OCI-LY1 (cell line): Measurements from ENCODE around the gene ITSN1.

ENCODE experiments used
- H2AFZ ChIP-seq: fragments of 200-600 bp; sonication (generic), shearing (Covaris generic); 2 replicates; pipeline ENCODE4 v1.6.0; 2014; ENCODE audit warnings: antibody characterized with exemption, mild to moderate bottlenecking, low read length
- H3F3A ChIP-seq: fragments of 200-600 bp; sonication (generic), shearing (Covaris generic); 2 replicates; pipeline ENCODE4 v1.6.0; 2014; ENCODE audit warnings: mild to moderate bottlenecking, antibody characterized with exemption, low read length, moderate library complexity; ENCODE audit not compliant: insufficient read depth
- H3K27ac ChIP-seq: fragments of 200-600 bp; sonication (generic); 2 replicates; pipeline ENCODE4 v1.5.1; 2014; ENCODE audit warnings: low read length, mixed run types, mild to moderate bottlenecking, low read depth; ENCODE audit not compliant: poor library complexity, severe bottlenecking
- H3K27me3 ChIP-seq: fragments of 200-600 bp; sonication (generic); 2 replicates; pipeline ENCODE4 v1.6.0; 2014; ENCODE audit warnings: antibody characterized with exemption, mild to moderate bottlenecking, low read length, moderate library complexity; ENCODE audit not compliant: insufficient read depth
- H3K36me3 ChIP-seq: fragments of 200-600 bp; sonication (generic); 2 replicates; pipeline ENCODE4 v1.6.1; 2014; ENCODE audit warnings: mild to moderate bottlenecking, antibody characterized with exemption, low read length, moderate library complexity, mixed read lengths; ENCODE audit not compliant: insufficient read depth
- H3K4me1 ChIP-seq: fragments of 200-600 bp; sonication (generic); 2 replicates; pipeline ENCODE4 v1.5.1; 2014; ENCODE audit warnings: mild to moderate bottlenecking, low read length, moderate library complexity; ENCODE audit not compliant: insufficient read depth, severe bottlenecking
- H3K4me2 ChIP-seq: fragments of 200-600 bp; sonication (generic), shearing (Covaris generic); 2 replicates; pipeline ENCODE4 v1.6.1; 2014; ENCODE audit warnings: low read length
- H3K4me3 ChIP-seq: fragments of 200-600 bp; sonication (generic); 2 replicates; pipeline ENCODE4 v1.5.1; 2014; ENCODE audit warnings: low read length, low read depth, mild to moderate bottlenecking, mixed read lengths; ENCODE audit not compliant: poor library complexity, severe bottlenecking
- H3K79me2 ChIP-seq: fragments of 200-600 bp; shearing (Covaris generic); 2 replicates; pipeline ENCODE4 v1.6.1; 2016; ENCODE audit warnings: mixed run types, low read length, mixed read lengths; ENCODE audit not compliant: insufficient read depth
- H3K9ac ChIP-seq: fragments of 200-600 bp; sonication (generic), shearing (Covaris generic); 2 replicates; pipeline ENCODE4 v1.6.1; 2014; ENCODE audit warnings: mild to moderate bottlenecking, low read length, mixed read lengths
- H3K9me2 ChIP-seq: fragments of 200-600 bp; sonication (generic), shearing (Covaris generic); 2 replicates; pipeline ENCODE4 v1.6.1; 2014; ENCODE audit warnings: low read depth, mild to moderate bottlenecking, low read length, mixed read lengths
- H3K9me3 ChIP-seq: fragments of 200-600 bp; shearing (Covaris generic); 2 replicates; pipeline ENCODE4 v1.6.1; 2014; ENCODE audit warnings: low read length, mixed read lengths
- H4K20me1 ChIP-seq: fragments of 200-600 bp; sonication (generic), shearing (Covaris generic); 2 replicates; pipeline ENCODE4 v1.6.0; 2016; ENCODE audit warnings: mild to moderate bottlenecking, low read length; ENCODE audit not compliant: insufficient read depth
- EZH2 ChIP-seq: fragments of 200-600 bp; sonication (generic), shearing (Covaris generic); IDR thresholded peaks from 2 replicates; pipeline ENCODE4 v1.8.0; 2017; ENCODE audit warnings: borderline replicate concordance, mixed run types, mild to moderate bottlenecking, antibody characterized with exemption, low read length, moderate library complexity, mixed read lengths
- TF ChIP-seq, protein P1 (sequence below): fragments of 200-600 bp; sonication (generic), shearing (Covaris generic); IDR thresholded peaks from 2 replicates; pipeline ENCODE4 v1.5.1; 2017; ENCODE audit warnings: mild to moderate bottlenecking, antibody characterized with exemption, low read length, moderate library complexity, mixed read lengths

ITSN1 gene

DNA sequence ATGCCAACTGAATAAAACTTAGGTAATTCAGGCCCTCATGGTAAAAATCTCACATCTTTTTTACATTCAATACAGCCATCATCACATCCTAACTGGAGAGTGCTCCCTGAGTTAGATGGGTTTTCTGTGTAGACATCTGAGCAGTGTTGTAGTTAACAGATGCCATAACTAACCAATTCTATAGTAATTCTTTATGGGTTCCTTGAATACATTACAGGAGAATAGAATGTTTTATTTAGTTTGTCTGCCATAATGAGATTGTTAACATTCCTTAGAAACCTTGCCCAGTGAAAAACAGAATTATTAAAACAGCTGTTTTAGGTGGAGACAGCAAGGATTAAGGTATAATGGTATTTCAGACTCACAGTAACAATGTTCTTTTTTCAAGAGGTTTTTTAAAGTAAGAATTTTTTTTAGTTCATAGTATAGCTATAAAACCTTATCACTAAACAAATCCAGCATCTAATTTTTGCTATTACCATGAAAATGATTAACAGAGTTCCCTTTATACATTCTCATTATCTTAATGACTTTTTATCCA, 178.0 kb downstream of the ITSN1 start:
- Histone ChIP-seq H3K4me2 (no peak overlapping the region), H3K9ac (no peak overlapping the region), H3K4me3 (no peak overlapping the region), H2AFZ (no peak overlapping the region), H3K27me3 (no peaks in the 10 kb centered on the region), H3K79me2 (no peaks in the 10 kb centered on the region), H3K36me3 (no peaks in the 10 kb centered on the region), H3K27ac (no peak overlapping the region), H3K9me3 (no peaks in the 10 kb centered on the region), H3K4me1 (no peaks in the 10 kb centered on the region), H3F3A (no peaks in the 10 kb centered on the region), H3K9me2 (no peaks in the 10 kb centered on the region), H4K20me1 (no peaks in the 10 kb centered on the region)
- TF ChIP-seq, protein P1, sequence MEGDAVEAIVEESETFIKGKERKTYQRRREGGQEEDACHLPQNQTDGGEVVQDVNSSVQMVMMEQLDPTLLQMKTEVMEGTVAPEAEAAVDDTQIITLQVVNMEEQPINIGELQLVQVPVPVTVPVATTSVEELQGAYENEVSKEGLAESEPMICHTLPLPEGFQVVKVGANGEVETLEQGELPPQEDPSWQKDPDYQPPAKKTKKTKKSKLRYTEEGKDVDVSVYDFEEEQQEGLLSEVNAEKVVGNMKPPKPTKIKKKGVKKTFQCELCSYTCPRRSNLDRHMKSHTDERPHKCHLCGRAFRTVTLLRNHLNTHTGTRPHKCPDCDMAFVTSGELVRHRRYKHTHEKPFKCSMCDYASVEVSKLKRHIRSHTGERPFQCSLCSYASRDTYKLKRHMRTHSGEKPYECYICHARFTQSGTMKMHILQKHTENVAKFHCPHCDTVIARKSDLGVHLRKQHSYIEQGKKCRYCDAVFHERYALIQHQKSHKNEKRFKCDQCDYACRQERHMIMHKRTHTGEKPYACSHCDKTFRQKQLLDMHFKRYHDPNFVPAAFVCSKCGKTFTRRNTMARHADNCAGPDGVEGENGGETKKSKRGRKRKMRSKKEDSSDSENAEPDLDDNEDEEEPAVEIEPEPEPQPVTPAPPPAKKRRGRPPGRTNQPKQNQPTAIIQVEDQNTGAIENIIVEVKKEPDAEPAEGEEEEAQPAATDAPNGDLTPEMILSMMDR, result no peak
- no peak for TF ChIP-seq EZH2

DNA sequence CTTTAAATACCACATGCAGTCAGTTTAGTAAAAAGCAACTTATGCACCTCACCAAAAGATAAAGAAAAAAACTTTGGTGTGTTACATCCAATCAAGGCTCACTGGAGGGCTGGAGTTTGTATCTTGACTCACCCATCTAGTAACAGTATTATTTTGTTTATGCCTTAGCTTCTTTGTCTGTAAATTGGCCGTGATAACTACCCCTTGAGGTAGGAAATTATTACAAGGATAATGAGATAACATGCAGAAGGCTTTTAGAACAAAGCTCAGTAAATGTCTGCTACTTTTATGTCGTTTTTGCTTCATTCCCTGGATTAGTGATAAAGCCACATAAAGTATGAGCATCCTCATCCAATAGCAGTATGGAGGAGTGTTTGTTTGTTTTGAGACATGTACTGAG, 178.5 kb downstream of the ITSN1 start:
- Histone ChIP-seq H3K4me1 (no peaks in the 10 kb centered on the region), H3K4me3 (no peak overlapping the region)

DNA sequence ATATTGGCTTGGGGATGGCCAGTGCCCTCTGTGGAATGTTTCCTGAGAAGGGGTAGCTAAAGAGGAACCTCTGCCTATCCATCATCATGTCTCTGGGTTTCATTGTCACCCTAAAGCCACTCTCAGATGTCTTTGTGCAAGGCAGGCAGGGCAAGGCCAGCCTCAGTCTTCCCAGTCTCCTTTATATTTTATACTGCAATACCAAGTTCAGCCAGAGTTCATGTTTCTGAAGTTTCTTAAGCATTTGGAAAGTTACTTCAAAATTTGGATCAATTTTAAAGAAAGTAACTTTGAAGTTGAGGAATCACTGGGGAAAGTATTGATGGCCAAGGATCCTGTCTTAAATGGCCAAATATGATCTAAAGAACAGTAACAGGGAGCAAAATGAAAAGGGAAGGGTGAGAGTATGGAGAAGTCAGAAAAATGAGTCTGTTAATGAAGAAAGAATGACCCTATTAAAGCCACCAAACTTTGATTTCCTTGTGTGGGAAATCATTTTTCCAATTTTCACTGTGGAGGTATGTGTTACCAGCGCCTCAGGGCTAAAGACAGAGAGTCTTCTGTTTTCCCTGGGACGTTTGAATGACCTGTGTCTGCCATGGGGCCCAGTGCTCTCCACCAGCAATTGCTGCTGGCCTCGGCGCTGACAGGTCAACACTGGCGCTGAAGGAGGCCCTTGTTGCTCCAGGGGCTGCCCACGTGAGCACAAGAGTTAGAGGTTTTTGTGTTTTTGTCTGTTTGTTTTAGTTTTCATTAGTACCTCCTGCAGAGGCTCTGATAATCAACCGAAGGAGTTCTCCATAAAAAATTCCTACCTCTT, 179.4 kb downstream of the ITSN1 start:
- Histone ChIP-seq H4K20me1 (no peaks in the 10 kb centered on the region), H3F3A (no peaks in the 10 kb centered on the region), H3K27ac (no peak overlapping the region), H3K79me2 (no peaks in the 10 kb centered on the region), H3K4me1 (no peaks in the 10 kb centered on the region), H3K36me3 (no peaks in the 10 kb centered on the region), H3K9me2 (no peaks in the 10 kb centered on the region), H3K9ac (no peak overlapping the region), H3K4me2 (no peak overlapping the region), H3K27me3 (no peaks in the 10 kb centered on the region), H2AFZ (no peak overlapping the region), H3K4me3 (no peak overlapping the region), H3K9me3 (no peaks in the 10 kb centered on the region)
- no peak for TF ChIP-seq EZH2
- TF ChIP-seq, protein P1, result no peak

More for the DNA sequence above, 178.5 kb downstream of the ITSN1 start:
- no peaks in the 10 kb centered on the region for H3K79me2 ChIP-seq
- H3K27ac ChIP-seq, result no peak overlapping the region
- no peak for TF ChIP-seq EZH2
- TF ChIP-seq, protein P1, result no peak
- no peaks in the 10 kb centered on the region for H3F3A ChIP-seq
- H3K9me2 ChIP-seq, result no peaks in the 10 kb centered on the region
- no peak overlapping the region for H3K9ac ChIP-seq
- H3K36me3 ChIP-seq, result no peaks in the 10 kb centered on the region
- H3K9me3 ChIP-seq, result no peaks in the 10 kb centered on the region
- H2AFZ ChIP-seq, result no peak overlapping the region
- no peak overlapping the region for H3K4me2 ChIP-seq
- no peaks in the 10 kb centered on the region for H3K27me3 ChIP-seq
- no peaks in the 10 kb centered on the region for H4K20me1 ChIP-seq
